Liver (tissue), 3 donors: ENCODE data around the gene KCTD4.

Experiments used
- GABPA ChIP-seq, 2 donors: IDR thresholded peaks in 1 of 2; conservative IDR thresholded peaks in 1 of 2; 2 replicates each; pipeline ENCODE4 v1.6.1; 2016; ENCODE audit warnings: antibody characterized with exemption in 2 of 2, mild to moderate bottlenecking in 1 of 2, moderate library complexity in 1 of 2
- JUND ChIP-seq, 2 donors: IDR thresholded peaks; 2 replicates each; pipeline ENCODE4 v1.6.1; 2016; ENCODE audit warnings: antibody characterized with exemption in 2 of 2
- TF ChIP-seq, protein P1 (sequence below): IDR thresholded peaks from 2 replicates; pipeline ENCODE4 v1.6.1; 2016; ENCODE audit warnings: antibody characterized with exemption, mild to moderate bottlenecking
- TF ChIP-seq, protein P2 (sequence below): fragments of 150-350 bp; IDR thresholded peaks from 2 replicates; pipeline ENCODE4 v1.5.1; 2017; ENCODE audit warnings: improper control_type of control experiment, low read depth, low read length; ENCODE audit not compliant: missing input control
- TF ChIP-seq, protein P3 (sequence below): IDR thresholded peaks from 2 replicates; pipeline ENCODE4 v1.6.1; 2016; ENCODE audit warnings: antibody characterized with exemption
- donor health status: healthy.
- donor health status: healthy.

DNA sequence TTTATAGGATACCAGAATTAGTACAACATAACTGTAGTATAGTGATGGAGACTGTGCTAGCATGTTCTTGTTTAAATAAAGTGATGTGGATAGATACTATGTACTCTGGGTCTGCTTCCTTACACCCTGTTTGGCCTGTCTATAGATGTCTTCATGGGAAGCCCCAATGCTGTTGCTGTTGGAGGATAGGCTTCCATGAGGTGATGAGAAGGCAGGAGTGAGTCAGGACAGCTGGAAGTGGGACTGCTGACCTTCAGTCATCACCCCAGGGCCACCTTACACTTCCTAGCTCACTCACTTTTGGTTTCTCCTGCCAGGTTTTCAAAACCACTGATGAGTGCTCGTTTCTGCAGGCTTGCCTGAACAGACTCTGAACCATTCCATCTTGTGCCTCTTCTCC lies 4.2 kb downstream of the KCTD4 start:
- no peak for TF ChIP-seq JUND (IDR thresholded peaks at IDR 0.05)
- TF ChIP-seq, protein P1, sequence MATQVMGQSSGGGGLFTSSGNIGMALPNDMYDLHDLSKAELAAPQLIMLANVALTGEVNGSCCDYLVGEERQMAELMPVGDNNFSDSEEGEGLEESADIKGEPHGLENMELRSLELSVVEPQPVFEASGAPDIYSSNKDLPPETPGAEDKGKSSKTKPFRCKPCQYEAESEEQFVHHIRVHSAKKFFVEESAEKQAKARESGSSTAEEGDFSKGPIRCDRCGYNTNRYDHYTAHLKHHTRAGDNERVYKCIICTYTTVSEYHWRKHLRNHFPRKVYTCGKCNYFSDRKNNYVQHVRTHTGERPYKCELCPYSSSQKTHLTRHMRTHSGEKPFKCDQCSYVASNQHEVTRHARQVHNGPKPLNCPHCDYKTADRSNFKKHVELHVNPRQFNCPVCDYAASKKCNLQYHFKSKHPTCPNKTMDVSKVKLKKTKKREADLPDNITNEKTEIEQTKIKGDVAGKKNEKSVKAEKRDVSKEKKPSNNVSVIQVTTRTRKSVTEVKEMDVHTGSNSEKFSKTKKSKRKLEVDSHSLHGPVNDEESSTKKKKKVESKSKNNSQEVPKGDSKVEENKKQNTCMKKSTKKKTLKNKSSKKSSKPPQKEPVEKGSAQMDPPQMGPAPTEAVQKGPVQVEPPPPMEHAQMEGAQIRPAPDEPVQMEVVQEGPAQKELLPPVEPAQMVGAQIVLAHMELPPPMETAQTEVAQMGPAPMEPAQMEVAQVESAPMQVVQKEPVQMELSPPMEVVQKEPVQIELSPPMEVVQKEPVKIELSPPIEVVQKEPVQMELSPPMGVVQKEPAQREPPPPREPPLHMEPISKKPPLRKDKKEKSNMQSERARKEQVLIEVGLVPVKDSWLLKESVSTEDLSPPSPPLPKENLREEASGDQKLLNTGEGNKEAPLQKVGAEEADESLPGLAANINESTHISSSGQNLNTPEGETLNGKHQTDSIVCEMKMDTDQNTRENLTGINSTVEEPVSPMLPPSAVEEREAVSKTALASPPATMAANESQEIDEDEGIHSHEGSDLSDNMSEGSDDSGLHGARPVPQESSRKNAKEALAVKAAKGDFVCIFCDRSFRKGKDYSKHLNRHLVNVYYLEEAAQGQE: no peak
- TF ChIP-seq, protein P2, sequence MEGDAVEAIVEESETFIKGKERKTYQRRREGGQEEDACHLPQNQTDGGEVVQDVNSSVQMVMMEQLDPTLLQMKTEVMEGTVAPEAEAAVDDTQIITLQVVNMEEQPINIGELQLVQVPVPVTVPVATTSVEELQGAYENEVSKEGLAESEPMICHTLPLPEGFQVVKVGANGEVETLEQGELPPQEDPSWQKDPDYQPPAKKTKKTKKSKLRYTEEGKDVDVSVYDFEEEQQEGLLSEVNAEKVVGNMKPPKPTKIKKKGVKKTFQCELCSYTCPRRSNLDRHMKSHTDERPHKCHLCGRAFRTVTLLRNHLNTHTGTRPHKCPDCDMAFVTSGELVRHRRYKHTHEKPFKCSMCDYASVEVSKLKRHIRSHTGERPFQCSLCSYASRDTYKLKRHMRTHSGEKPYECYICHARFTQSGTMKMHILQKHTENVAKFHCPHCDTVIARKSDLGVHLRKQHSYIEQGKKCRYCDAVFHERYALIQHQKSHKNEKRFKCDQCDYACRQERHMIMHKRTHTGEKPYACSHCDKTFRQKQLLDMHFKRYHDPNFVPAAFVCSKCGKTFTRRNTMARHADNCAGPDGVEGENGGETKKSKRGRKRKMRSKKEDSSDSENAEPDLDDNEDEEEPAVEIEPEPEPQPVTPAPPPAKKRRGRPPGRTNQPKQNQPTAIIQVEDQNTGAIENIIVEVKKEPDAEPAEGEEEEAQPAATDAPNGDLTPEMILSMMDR: no peak
- no peak for TF ChIP-seq GABPA (IDR thresholded peaks at IDR 0.05 in 1 of 2, conservative IDR thresholded peaks at IDR 0.05 in 1 of 2)
- TF ChIP-seq, protein P3, sequence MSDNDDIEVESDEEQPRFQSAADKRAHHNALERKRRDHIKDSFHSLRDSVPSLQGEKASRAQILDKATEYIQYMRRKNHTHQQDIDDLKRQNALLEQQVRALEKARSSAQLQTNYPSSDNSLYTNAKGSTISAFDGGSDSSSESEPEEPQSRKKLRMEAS: no peak
